ENCODE data around the gene CLIC3. TPM values are rescaled to one million over a fixed set of nuclear protein-coding genes. Genes with fewer than 3 reads are reported as not detected.

The CLIC3 gene
- total RNA-seq, 1 experiment from 2014 or later, result 4.2 TPM

- ChIA-PET CTCF (interaction anchor here (0.6 to 3.0 kb wide), 4 partner anchors 8 to 27 kb away, joined by 3 to 14 read pairs (median 4); partner anchors contain the start of gene ABCA2), POLR2A (interaction anchor here (0.6 kb wide), 1 partner anchor 52 kb away, joined by 4 read pairs; no protein-coding TSS in a partner anchor)
- no peak for DNase-seq (ENCODE audit: unreplicated experiment)
- Mint-ChIP-seq H3K27ac (ENCODE audit: low read depth, unreplicated experiment) (no peak overlapping the region), H3K9me3 (ENCODE audit: unreplicated experiment) (no peaks in the 10 kb centered on the region), H3K4me3 (ENCODE audit: unreplicated experiment) (no peak overlapping the region), H3K36me3 (ENCODE audit: insufficient read depth, unreplicated experiment) (peaks cover 10% of the 10 kb centered on the region), H3K4me1 (ENCODE audit: insufficient read depth, unreplicated experiment) (no peaks in the 10 kb centered on the region), H3K27me3 (ENCODE audit: insufficient read depth, unreplicated experiment) (no peaks in the 10 kb centered on the region)
- intact Hi-C loops (cut with micrococcal nuclease), result no loop called here
- no peak for TF ChIP-seq CTCF (IDR thresholded peaks at IDR 0.05; ENCODE audit: unreplicated experiment)
- BruUV-seq (replicated peaks), result no TSS peak
Measured at GRCh38 chr9:137019891-137020683, 23.7 kb upstream of the CLIC3 start.

DNA sequence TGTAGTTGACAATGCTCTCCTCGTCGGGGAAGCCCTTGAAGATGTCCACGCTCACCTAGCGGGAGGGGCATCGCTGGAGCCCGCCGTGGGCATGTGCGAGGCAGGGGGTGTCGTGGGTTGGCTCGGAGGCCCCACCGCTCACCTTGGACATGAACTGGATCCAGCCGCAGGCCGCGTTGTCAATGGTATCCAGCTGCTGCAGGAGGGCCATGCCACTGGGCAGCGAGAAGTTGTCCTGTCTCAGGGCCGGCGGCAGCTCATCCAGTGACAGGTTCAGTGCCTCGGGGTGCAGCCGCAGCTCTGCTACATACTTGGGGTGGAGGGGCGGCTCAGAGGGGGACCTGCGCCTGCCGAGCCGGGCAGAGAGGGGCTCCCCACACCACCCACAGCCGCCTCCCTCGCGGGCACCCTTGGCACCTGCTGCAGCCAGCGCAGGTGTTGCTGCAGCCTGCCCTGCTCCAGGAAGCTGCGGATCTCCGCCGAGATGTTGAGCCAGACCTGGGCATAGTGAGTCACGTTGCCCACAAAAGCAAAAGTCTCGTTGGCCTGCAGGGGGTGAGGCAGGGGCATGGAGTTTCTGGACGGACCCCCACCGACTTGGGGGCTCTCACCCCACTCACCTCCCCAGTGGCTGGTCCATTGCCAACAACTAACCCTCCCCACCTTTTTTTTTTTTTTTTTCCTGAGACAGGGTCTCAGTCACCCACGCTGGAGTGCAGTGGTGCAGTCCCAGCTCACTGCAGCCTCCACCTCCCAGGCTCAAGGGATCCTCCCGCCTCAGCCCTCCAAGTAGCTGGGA lies 22.6 kb upstream of the CLIC3 start:
- intact Hi-C loops (cut with micrococcal nuclease), result no loop called here
- ChIA-PET POLR2A (interaction anchor here (0.6 kb wide), 1 partner anchor 53 kb away, joined by 4 read pairs; no protein-coding TSS in a partner anchor), CTCF (interaction anchor here (3.0 kb wide), 1 partner anchor 9 kb away, joined by 14 read pairs; the partner anchor contains the start of gene ABCA2)
- DNase-seq (ENCODE audit: unreplicated experiment), result no peak
- peaks cover 13% of the 10 kb centered on the region for H3K36me3 Mint-ChIP-seq (ENCODE audit: insufficient read depth, unreplicated experiment)
- H3K27me3 Mint-ChIP-seq (ENCODE audit: insufficient read depth, unreplicated experiment), result no peaks in the 10 kb centered on the region
- no peak overlapping the region for H3K27ac Mint-ChIP-seq (ENCODE audit: low read depth, unreplicated experiment)
- no TSS peak for BruUV-seq (replicated peaks)
- no peak overlapping the region for H3K4me3 Mint-ChIP-seq (ENCODE audit: unreplicated experiment)
- no peaks in the 10 kb centered on the region for H3K4me1 Mint-ChIP-seq (ENCODE audit: insufficient read depth, unreplicated experiment)
- no peak for TF ChIP-seq CTCF (IDR thresholded peaks at IDR 0.05; ENCODE audit: unreplicated experiment)
- H3K9me3 Mint-ChIP-seq (ENCODE audit: unreplicated experiment), result no peaks in the 10 kb centered on the region

GRCh38 chr9:137017791-137018497 lies 21.6 kb upstream of the CLIC3 start:
- DNase-seq (ENCODE audit: unreplicated experiment), result no peak
- no peaks in the 10 kb centered on the region for H3K4me1 Mint-ChIP-seq (ENCODE audit: insufficient read depth, unreplicated experiment)
- peaks cover 13% of the 10 kb centered on the region for H3K36me3 Mint-ChIP-seq (ENCODE audit: insufficient read depth, unreplicated experiment)
- ChIA-PET CTCF (interaction anchor here (3.0 kb wide), 1 partner anchor 10 kb away, joined by 14 read pairs; the partner anchor contains the start of gene ABCA2), POLR2A (no interaction called here)
- BruUV-seq (replicated peaks), result no TSS peak
- no peaks in the 10 kb centered on the region for H3K9me3 Mint-ChIP-seq (ENCODE audit: unreplicated experiment)
- no peak overlapping the region for H3K4me3 Mint-ChIP-seq (ENCODE audit: unreplicated experiment)
- intact Hi-C loops (cut with micrococcal nuclease), result no loop called here
- no peak for TF ChIP-seq CTCF (IDR thresholded peaks at IDR 0.05; ENCODE audit: unreplicated experiment)
- no peak overlapping the region for H3K27ac Mint-ChIP-seq (ENCODE audit: low read depth, unreplicated experiment)
- H3K27me3 Mint-ChIP-seq (ENCODE audit: insufficient read depth, unreplicated experiment), result no peaks in the 10 kb centered on the region
